NCI-H2081 (cell line): ENCODE data around the gene CTDSP2.
"Not testable (repeated sequence)": the region's sequence is repeated elsewhere in the genome, so short reads cannot be mapped to it uniquely, and the experiment has no call there.

ENCODE experiments used
- DNase-seq, 2 experiments: peaks; one replicate each; lab custom pipeline; 2025; lab: John Stamatoyannopoulos, UW

Gene CTDSP2

DNA sequence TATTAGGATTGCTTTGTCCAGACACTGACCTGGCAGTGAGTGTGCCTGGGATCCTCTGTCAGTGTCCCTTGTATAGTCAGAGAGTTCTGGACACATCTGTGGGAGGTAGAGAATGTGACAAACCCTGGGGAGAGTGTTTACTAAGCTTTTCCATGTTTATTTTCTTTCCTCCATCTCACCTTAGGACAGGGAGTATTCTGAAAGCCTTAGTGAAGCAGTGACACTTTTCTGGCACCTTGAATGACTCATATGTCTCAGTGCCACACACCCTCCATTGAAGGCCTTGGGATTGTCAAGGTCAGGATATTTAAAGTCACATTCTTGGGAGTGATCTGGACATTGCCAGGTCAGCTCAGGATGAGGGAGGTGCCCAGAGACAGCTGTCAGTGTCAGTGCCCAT is 34.9 kb upstream of the CTDSP2 start:
- DNase-seq: no peak

GRCh38 chr12:57881035-57881434 is 34.5 kb upstream of the CTDSP2 start:
- not testable (repeated sequence) for DNase-seq

- no peak for DNase-seq
Measured at GRCh38 chr12:57877876-57878275, 31.3 kb upstream of the CTDSP2 start.

- DNase-seq: no peak
Measured at GRCh38 chr12:57875753-57876547, 29.4 kb upstream of the CTDSP2 start.

DNA sequence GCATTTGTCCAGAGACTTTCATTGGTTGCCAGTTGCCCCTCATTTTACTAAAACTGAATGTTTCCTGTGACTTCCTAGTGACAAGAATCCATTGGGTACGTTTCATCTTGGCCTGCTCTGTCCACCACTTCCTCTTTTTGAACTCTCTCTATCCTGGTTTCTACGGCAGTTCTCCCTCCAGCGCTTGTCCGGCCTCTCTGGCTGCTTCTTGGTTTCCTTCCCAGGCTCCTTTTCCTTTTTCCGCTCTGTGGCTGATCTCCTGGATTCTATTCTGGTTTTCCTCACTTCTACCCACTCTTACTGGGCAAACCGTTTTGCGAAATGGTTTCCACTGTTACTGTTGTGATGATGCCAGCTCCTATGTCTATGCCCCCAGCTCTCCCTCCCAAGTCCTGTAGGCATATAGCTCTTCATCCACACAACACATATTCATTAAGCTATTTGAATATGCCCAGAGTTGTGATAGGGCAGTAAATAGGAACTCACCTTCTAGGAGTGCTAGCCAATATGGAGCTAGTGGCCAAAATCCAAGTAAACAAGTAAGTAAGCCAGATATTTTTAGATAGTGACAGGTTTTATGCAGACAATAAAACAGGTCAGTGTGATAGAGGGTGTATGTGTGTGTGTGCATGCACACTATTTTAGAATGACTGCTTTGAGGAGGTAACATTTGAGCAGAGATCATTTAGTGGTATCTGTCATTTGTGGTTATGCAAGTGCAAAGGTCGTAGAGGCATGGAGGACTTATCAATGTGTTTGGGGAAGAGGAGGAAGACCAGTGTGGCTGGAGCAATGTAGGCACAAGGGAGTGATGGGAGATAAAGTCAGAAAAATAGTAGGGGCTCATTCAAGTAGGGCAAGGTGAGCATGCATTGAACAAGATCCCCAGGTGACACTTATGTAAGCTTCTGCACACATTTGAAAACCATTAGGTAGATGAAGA is 27.9 kb upstream of the CTDSP2 start:
- no peak for DNase-seq

DNA sequence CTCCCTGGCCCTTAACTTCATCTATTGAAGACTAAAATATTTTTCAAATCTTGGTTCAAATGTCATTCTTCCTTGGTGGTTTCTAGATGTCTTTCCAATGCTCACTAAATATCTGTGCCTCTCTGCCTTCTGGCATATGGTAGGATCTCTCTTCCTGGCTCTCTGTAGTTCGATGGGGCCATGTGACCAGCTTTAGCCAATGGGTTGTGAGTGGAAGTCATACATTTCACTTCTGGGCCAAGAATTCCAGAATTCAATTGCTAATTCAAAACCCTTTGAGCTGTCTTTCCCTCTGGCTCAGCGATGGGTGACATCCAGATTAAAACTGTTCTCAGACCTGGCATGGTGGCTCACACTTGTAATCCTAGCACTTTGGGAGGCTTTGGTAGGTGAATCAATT is 25.8 kb upstream of the CTDSP2 start:
- no peak for DNase-seq

DNA sequence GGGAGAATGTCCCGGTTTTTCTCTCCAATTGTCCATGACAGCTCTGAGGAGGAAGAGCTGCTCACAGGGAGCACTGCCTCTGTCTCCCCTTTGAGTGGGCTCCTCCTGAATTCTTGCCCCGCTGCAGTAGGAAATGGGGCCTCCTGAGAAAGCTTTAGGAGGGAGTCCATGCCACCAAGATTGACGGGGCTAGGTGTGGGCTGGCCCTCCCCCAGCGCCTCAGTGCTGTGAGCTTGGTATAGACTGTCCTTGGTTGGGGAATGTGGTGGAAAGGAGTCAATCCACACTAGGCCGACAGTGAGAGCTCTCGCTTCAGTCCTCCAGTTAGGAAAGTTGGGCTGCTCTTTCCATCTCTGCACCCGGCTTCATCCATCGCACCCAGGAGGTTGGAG is 23.4 kb upstream of the CTDSP2 start:
- DNase-seq: no peak

- no peak for DNase-seq
Measured at GRCh38 chr12:57869298-57869926, 22.9 kb upstream of the CTDSP2 start.

- no peak for DNase-seq
Measured at GRCh38 chr12:57868851-57869268, 22.3 kb upstream of the CTDSP2 start.

- DNase-seq: no peak
Measured at GRCh38 chr12:57868221-57868620, 21.7 kb upstream of the CTDSP2 start.

DNA sequence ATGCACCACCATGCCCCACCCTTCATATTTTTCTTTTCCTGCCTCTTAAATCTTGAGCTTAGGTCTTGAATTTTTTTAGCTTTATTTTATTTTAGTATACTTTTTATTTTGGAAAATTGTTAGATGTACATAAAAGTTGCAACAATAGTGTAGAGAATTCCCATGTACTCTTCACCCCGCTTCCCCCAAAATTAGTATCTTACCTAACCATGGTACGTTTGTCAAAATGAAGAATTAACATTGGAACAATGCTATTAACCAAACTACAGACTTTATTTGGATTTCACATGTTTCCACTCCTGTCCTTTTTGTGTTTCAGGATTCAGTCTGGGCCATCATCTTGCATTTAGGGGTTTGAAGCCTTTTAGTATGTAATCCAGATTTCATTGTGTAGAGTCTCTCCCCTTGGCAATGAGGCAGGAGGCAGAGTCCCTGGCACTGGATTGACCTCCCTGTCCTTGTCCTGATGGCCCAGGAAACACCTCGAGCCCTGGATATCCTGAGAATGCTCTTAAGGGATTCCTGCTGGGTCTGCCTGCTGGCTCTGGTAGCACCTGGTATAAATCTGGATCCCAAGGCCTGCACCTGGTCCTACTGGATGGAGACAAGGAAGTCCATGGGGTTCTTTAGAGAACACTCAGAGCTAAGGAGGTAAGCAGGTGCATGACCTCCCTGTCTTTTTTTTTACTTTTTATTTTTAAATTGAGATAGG is 19.9 kb upstream of the CTDSP2 start:
- DNase-seq: no peak

DNA sequence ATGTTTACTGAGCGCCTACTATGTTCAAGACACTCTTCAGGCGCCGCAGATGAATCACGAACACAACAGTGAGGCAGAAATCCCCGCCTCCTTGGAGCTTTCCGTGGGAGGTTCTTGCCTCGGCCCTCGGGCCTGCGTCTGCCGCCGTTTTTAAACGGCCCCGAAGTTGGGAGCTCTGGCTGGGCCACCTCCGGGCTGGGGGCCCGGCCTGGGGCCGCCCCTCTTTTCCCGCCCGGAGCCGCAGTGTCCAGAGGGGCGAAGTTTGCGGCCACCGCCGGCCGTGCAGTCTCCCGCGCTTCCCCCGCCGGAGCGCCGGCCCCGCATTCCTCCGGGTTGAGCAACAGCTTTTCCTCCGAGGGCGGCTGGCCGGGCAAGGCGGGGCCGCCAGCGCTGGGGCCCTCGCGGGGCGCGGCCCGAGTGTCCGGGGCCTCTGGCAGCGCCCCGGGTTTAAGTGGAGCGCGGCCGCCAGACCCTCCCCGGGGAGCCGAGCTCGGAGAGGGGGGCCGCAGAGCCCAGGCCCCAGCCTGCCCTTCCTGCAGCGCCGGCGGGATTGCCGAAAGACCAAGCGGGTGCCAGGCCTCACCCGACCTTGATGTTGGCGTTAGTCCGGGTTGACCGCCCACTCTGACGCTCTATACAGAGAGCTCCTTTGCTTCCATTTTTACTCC is 18.7 kb upstream of the CTDSP2 start:
- DNase-seq: no peak

- no peak for DNase-seq
Measured at GRCh38 chr12:57864442-57865083, 18.0 kb upstream of the CTDSP2 start.

DNA sequence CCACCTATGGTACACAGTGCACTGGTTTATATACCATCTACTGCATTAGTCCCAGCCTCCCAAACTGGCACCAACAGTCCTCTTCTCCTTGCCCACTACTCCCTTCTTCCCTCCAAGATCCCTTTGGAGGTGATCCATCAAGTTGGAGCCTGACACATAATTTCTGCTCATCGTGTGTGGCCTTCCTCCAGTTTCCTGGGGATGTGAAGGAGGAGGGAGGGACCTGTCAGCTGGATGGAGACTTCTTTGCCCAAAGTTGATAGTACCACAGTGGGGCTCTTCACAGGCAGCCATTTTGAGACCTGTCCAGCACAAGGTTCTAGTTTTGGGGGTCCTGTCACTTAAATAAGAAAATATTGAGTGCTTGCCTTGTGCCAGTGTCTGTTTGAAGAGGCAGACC is 17.1 kb upstream of the CTDSP2 start:
- DNase-seq: no peak

GRCh38 chr12:57861967-57862366 is 15.4 kb upstream of the CTDSP2 start:
- no peak for DNase-seq

DNA sequence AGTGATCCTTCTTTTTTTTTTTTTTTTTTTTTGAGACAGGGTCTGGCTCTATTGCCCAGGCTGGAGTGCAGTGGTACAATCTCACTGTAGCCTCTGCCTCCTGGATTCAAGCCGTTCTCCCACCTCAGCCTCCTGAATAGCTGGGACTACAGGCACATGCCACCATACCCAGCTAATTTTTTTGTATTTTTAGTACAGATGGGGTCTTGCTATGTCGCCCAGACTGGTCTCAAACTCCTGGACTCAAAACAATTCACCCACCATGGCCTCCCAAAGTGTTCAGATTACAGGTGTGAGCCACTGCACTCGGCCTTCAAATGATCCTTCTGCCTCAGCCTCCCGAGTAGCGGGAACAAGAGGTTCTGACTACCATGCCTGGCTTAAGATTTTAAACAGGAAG is 14.4 kb upstream of the CTDSP2 start:
- not testable (repeated sequence) for DNase-seq

DNA sequence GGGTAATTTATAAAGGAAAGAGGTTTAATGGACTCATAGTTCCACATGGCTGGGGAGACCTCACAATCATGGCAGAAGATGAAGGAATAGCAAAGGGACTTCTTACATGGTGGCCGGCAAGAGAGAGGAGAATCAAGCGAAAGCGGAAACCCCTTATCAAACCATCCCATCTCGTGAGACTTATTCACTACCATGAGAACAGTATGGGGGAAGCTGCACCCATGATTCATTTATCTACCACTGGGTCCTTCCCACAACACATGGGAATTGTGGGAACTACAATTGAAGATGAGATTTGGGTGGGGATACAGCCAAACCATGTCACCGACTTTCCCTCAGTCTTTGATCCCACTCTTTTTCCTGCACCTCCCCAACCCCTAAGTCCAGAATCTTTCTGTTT is 12.6 kb upstream of the CTDSP2 start:
- DNase-seq: no peak

- DNase-seq: not testable (repeated sequence)
Measured at GRCh38 chr12:57858123-57858522, 11.6 kb upstream of the CTDSP2 start.

DNA sequence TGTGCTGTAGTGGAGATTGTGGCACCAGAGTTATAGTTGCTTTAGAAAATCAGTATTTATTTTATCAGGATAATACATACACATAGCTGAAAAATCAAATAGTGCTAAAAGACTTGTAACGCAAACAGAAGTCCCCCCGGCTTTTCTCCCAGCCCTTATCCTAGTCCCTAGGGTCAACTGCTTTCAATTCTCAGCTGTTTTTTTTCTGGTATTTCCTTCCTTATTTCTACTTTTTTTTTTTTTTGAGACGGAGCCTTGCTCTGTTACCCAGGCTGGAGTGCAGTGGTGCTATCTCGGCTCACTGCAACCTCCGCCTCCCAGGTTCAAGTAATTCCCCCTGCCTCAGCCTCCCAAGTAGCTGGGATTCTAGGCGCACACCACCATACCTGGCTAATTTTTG is 8.4 kb upstream of the CTDSP2 start:
- DNase-seq: no peak

- no peak for DNase-seq
Measured at GRCh38 chr12:57853864-57854556, 7.5 kb upstream of the CTDSP2 start.
